ENCODE data around the gene RNF213.

DNA sequence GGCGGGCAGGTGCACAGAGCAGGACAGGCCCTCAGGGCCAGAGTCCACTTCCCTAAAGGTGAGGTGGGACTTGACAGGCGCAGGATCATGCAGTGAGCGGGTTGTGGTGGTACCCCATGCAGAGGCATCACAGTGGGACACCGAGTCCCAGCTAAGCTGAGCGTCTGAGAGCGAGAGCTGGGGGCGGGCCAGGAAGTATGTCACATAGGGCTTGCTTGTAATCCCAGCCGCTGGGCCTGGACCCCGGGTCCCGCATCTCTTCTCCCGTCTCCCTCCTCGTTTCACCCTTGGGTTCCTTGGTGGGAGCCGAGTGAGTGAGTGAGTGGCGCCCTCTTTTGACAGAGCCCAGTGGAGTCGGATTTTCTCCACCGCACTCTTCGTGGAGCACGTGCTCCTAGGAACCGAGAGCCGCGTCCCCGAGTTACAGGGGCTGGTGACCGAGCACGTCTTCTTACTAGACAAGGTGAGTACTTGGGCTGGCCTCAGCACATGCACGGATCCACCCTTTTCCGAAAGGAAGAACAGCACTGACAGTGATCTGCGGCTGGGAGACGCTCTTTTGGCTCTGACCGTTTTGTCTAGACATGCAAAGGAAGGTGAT lies 103.5 kb downstream of the RNF213 start:
- TF ChIP-seq EGR1 (IDR thresholded peaks at IDR 0.05; ENCODE audit: low read depth) = no peak
- no peak for TF ChIP-seq YY1 (IDR thresholded peaks at IDR 0.05; ENCODE audit: extremely low read depth, insufficient replicate concordance, low read depth, low read length)
